Body of pancreas (tissue), 4 donors: ENCODE measurements around the gene TBC1D17.

Experiments
- CTCF ChIP-seq, 7 experiments: fragments of 450-650 bp in 4 of 7; fragments of 200-600 bp in 3 of 7; sonication (generic) in 3 of 7; IDR thresholded peaks; one replicate each; pipeline ENCODE4 v1.5.1; 2016 to 2019; ENCODE audit warnings: antibody characterized with exemption in 7 of 7
- POLR2A ChIP-seq, 3 donors: fragments of 450-650 bp; IDR thresholded peaks; one replicate each; pipeline ENCODE4 v1.6.1; 2016; ENCODE audit warnings: antibody characterized with exemption in 3 of 3, mild to moderate bottlenecking in 2 of 3

GRCh38 chr19:49854378-49855263 is 22.9 kb upstream of the TBC1D17 start:
- TF ChIP-seq CTCF (IDR thresholded peaks at IDR 0.05) (no peak), POLR2A (IDR thresholded peaks at IDR 0.05) (no peak)
